Nephron (organoid): Measurements from ENCODE around the gene CARD11.

Source experiments
- H3K27ac Mint-ChIP-seq, 3 experiments: 2 replicates each; pipeline ENCODE4 v1.8.0; 2020; ENCODE audit warnings: mixed read lengths in 3 of 3, mild to moderate bottlenecking in 2 of 3, moderate library complexity in 1 of 3
- H3K27me3 Mint-ChIP-seq: 2 replicates; pipeline ENCODE4 v1.8.0; 2021; ENCODE audit warnings: low read depth, mild to moderate bottlenecking, moderate library complexity, mixed read lengths
- H3K36me3 Mint-ChIP-seq: 2 replicates; pipeline ENCODE4 v1.8.0; 2020; ENCODE audit warnings: low read depth, mixed read lengths
- H3K4me1 Mint-ChIP-seq: 2 replicates; pipeline ENCODE4 v1.8.0; 2020; ENCODE audit warnings: mixed read lengths
- H3K4me3 Mint-ChIP-seq, 3 experiments: 2 replicates each; pipeline ENCODE4 v1.8.0; 2020; ENCODE audit warnings: mild to moderate bottlenecking in 3 of 3, mixed read lengths in 3 of 3, moderate library complexity in 2 of 3
- H3K9me3 Mint-ChIP-seq: 2 replicates; pipeline ENCODE4 v1.8.0; 2020; ENCODE audit warnings: mixed read lengths
- TF ChIP-seq, protein P1 (sequence below), 3 experiments: fragments of 200-600 bp; sonication (generic); IDR thresholded peaks; one replicate each; pipeline ENCODE4 v1.5.0; 2021; ENCODE audit warnings: antibody characterized with exemption in 3 of 3; ENCODE audit not compliant: unreplicated experiment in 3 of 3

CARD11 gene

DNA sequence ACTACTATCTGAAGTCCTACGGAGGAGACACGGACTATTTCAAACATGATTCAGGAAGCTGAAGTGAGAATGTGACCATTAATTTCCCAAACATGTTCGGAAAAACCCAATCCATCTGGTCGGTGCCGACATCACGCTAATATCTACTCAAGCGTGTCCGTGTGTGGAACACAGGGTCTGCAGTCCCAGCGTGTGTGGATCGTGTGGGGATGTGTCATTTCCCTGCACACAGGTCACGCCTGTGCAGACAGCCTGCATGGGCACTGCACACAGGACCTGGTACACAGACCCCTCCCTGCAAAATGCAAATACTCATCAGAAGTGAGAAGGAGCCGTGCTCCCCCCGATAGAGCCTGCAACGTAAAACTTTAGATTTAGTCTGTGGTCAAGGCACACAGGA lies 57.8 kb downstream of the CARD11 start:
- peaks cover 15% of the 10 kb centered on the region for H3K27me3 Mint-ChIP-seq
- peaks cover 22% of the 10 kb centered on the region for H3K9me3 Mint-ChIP-seq
- H3K4me3 Mint-ChIP-seq: no peak overlapping the region
- no peaks in the 10 kb centered on the region for H3K4me1 Mint-ChIP-seq
- TF ChIP-seq, protein P1, sequence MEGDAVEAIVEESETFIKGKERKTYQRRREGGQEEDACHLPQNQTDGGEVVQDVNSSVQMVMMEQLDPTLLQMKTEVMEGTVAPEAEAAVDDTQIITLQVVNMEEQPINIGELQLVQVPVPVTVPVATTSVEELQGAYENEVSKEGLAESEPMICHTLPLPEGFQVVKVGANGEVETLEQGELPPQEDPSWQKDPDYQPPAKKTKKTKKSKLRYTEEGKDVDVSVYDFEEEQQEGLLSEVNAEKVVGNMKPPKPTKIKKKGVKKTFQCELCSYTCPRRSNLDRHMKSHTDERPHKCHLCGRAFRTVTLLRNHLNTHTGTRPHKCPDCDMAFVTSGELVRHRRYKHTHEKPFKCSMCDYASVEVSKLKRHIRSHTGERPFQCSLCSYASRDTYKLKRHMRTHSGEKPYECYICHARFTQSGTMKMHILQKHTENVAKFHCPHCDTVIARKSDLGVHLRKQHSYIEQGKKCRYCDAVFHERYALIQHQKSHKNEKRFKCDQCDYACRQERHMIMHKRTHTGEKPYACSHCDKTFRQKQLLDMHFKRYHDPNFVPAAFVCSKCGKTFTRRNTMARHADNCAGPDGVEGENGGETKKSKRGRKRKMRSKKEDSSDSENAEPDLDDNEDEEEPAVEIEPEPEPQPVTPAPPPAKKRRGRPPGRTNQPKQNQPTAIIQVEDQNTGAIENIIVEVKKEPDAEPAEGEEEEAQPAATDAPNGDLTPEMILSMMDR (IDR thresholded peaks at IDR 0.05; ENCODE audit: unreplicated experiment in 3 of 3): no peak
- no peak overlapping the region for H3K27ac Mint-ChIP-seq
- H3K36me3 Mint-ChIP-seq: peaks cover 4% of the 10 kb centered on the region

DNA sequence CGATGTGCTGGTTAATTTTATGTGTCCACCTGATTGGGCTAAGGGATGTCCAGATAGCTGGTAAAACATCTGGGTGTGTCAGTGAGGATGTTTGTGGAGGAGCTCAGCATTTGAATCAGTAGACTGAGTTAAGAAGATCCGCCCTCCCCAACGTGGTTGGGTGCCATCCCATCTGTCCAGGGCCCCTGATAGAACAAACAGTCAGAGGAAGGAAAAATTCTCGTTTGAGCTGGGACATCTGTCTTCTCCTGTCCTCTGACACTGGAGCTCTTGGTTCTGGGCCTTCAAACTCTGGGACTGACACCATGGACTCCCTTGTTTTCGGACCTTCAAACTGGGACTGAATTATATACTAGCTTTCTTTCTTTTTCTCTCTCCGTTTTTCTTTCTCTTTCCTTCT lies 59.6 kb downstream of the CARD11 start:
- Mint-ChIP-seq H3K27ac (peak overlapping the region in 1 of 3 experiments; percentile 18), H3K4me3 (no peak overlapping the region), H3K4me1 (peaks cover 2% of the 10 kb centered on the region), H3K9me3 (peaks cover 14% of the 10 kb centered on the region), H3K36me3 (peaks cover 4% of the 10 kb centered on the region), H3K27me3 (peaks cover 22% of the 10 kb centered on the region)
- TF ChIP-seq, protein P1 (IDR thresholded peaks at IDR 0.05; ENCODE audit: unreplicated experiment in 3 of 3): no peak

DNA sequence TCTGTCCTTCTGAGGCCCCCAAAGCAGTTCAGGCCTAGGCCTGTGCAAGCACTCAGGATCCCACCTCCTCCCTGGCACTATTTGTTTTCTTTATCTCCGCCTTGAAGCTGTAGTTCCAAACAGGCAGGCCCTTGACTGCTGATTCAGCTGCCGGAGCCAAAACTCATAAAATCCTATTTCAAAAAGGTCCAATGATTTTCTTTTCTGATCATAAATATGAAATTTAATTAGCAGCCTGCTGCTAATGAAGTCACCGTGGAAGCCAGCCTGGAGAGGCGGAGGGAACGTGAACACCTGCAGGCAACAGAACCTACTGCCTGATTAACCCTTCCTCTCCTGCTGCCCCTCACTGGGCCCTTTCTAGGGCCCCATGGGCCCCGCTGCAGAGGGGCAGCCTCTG lies 60.1 kb downstream of the CARD11 start:
- TF ChIP-seq, protein P1 (IDR thresholded peaks at IDR 0.05; ENCODE audit: unreplicated experiment in 3 of 3): no peak
- peaks cover 8% of the 10 kb centered on the region for H3K4me1 Mint-ChIP-seq
- H3K36me3 Mint-ChIP-seq: peaks cover 4% of the 10 kb centered on the region
- peaks cover 27% of the 10 kb centered on the region for H3K27me3 Mint-ChIP-seq
- no peak overlapping the region for H3K4me3 Mint-ChIP-seq
- H3K9me3 Mint-ChIP-seq: peaks cover 12% of the 10 kb centered on the region
- H3K27ac Mint-ChIP-seq: peak overlapping the region in 1 of 3 experiments; percentile 56

DNA sequence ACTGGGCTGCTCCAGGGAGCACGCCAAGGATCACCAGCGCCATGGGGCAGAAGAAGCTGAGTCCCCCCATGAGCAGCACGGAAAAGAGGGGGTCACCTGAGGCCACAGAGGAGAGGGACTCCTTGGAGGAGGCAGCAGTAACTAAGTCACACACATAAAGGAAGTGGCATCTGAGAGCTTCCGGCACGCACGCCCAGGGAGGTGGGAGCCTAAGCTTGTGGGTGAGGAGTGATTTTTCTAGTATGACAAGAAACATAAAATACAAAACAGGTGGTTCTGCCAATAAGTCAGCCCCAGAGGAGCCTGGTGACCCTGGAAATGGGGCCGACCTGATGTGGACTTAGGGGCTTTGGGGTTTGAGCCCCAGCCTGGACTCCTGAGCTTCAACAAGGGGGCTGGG lies 60.8 kb downstream of the CARD11 start:
- peaks cover 35% of the 10 kb centered on the region for H3K27me3 Mint-ChIP-seq
- peaks cover 8% of the 10 kb centered on the region for H3K9me3 Mint-ChIP-seq
- no peak overlapping the region for H3K27ac Mint-ChIP-seq
- TF ChIP-seq, protein P1 (IDR thresholded peaks at IDR 0.05; ENCODE audit: unreplicated experiment in 3 of 3): no peak
- H3K4me1 Mint-ChIP-seq: peaks cover 13% of the 10 kb centered on the region
- no peak overlapping the region for H3K4me3 Mint-ChIP-seq
- H3K36me3 Mint-ChIP-seq: peaks cover 4% of the 10 kb centered on the region

DNA sequence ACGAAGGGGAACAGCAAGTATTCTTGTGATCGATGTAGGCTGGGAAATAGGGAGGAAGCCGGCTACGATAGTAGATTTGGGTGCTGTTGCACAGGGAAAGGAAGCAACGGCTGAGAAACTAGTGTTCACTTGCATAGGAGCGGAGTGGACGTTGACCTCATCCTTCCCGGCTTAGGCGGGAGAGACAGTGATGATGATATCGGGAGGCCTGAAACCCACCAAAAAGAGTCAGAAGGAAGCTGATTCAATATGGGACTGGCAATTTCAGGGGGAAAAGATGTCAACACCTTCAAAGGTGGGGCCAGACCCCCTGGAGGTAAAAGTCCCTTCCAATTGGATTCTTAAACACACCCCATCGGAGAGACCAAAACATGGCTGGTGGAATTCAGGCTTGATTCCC lies 61.3 kb downstream of the CARD11 start:
- Mint-ChIP-seq H3K4me1 (peaks cover 13% of the 10 kb centered on the region), H3K9me3 (peaks cover 8% of the 10 kb centered on the region), H3K36me3 (peaks cover 4% of the 10 kb centered on the region), H3K27me3 (peaks cover 37% of the 10 kb centered on the region), H3K4me3 (no peak overlapping the region), H3K27ac (no peak overlapping the region)
- TF ChIP-seq, protein P1 (IDR thresholded peaks at IDR 0.05; ENCODE audit: unreplicated experiment in 3 of 3): no peak

DNA sequence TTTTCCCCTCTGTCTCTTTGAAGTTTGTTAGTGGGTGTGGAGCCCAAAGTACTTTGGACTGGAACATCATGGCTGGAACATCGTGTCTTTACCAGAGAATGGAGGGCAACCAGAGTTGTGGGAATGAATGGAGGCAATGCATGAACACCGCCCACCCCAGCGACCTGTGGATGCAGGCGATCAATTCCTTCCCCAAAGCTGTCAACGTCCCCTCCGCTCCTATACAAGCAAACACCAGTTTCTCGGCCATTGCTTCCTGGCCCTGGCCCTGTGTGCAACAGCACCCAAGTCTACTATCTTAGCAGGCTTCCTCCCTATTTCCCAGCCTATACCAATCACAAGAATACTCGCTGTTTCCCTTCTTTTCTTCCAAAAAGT lies 62.6 kb downstream of the CARD11 start:
- H3K4me1 Mint-ChIP-seq: peaks cover 13% of the 10 kb centered on the region

More for the DNA sequence above, 62.6 kb downstream of the CARD11 start:
- no peaks in the 10 kb centered on the region for H3K36me3 Mint-ChIP-seq
- H3K27me3 Mint-ChIP-seq: peaks cover 43% of the 10 kb centered on the region
- H3K9me3 Mint-ChIP-seq: no peaks in the 10 kb centered on the region
- no peak overlapping the region for H3K27ac Mint-ChIP-seq
- no peak overlapping the region for H3K4me3 Mint-ChIP-seq
- TF ChIP-seq, protein P1 (IDR thresholded peaks at IDR 0.05; ENCODE audit: unreplicated experiment in 3 of 3): no peak
